Kidney tubule cell (primary cell): ENCODE results near the gene EPHB4.

Experiments used
- DNase-seq: peaks from one replicate; pipeline ENCODE4 v3.0.0-alpha.2; 2018; ENCODE audit warnings: low spot score

The EPHB4 gene

DNA sequence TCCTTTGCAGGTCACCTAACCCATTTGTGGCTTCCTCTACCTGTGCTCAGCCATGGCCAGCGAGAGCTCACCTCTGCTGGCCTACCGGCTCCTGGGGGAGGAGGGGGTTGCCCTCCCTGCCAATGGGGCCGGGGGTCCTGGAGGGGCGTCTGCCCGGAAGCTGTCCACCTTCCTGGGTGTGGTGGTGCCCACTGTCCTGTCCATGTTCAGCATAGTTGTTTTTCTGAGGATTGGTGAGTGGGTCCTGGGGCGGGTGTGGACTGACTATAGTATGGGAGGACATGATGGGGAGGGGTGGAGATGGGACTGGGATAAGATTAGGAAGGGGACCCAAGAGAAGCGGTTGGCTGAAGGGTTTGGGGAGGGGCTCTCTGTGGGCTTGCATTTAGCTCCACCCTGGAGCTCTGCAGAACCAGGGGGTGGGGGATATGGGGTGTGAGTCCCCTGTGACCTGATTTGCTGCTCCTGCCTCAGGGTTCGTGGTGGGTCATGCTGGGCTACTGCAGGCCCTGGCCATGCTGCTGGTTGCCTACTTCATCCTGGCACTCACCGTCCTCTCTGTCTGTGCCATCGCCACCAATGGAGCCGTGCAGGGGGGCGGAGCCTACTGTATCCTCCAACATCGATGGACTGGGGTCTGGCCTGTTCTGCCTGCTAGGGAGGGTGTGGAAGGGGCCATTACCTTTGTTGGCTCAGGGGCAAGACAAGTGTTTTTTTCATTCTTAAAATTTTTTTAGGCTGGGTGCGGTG lies 27.0 kb upstream of the EPHB4 start:
- DNase-seq, result no peak

- peak; percentile 88 for DNase-seq
These were observed 24.9 kb upstream of the EPHB4 start, which contains the start of gene SLC12A9 for GRCh38 chr7:100852048-100852872. TSS of gene SLC12A9 (plus strand) at chr7:100852713. CDS start at chr7:100854198, 1,485 bp downstream.

DNA sequence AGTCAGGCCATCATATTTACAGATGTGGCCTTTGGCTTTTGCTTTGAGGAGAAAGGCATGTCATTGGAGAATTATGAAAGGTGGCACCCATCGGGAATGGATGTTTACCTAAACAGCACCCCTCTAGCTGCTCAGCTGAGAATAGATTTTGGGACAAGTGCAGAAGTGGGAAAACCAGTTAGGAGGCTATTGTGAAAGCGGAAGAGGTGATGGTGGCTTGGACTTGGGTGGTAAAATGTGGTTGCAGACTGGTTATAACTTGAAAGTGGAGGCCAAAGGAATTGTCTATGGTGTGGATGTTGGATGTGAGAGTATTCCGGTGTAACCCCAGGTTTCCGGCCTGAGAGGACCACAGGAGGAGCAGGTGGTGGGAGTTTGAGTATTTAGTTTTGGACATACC lies 20.0 kb upstream of the EPHB4 start:
- DNase-seq, result no peak

DNA sequence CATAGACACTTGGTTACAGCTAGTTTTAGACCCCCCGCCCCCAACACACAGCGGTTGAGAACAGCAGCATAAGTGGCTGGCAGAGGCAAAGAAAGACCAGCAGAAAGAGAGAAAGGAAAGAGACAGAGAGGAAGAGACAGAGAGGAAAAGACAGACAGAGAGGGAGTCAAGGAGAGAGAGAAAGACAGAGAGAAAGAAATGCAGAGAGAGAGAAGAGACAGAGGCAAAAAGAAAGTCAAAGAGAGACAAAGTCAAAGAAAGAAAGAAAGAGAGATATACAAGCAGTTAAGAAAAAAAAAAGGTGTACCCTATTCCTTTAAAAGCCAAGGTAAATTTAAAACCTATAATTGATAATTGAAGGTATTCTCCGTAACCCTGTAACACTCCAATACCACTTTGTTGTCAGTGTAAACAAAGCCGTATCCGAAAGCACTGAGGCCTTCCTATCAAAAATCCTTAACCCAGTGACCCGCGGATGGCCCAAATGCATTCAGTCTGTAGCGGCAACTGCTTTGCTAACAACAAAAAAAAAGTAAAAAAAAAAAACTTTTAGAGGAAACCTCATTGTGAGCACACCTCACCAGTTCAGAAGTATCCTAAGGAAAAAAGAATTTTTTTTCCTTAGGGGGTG lies 13.3 kb upstream of the EPHB4 start:
- no peak for DNase-seq

DNA sequence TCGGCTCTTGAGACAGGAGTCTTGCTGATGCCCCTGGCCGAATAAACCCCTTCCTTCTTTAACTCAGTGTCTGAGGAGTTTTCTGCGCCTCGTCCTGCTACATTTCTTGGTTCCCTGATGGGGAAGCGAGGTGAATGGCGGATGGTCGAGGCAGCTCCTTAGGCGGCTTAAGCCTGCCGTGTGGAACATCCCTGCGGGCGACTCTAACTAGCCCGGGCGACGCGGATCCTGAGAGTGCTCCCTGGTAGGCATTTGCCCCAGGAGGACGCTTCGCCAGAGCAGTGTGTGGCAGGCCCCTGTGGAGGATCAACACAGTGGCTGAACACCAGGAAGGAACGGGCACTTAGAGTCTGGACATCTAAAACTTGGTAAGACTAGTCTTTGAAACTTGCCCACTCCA lies 12.0 kb upstream of the EPHB4 start:
- DNase-seq, result no peak

DNA sequence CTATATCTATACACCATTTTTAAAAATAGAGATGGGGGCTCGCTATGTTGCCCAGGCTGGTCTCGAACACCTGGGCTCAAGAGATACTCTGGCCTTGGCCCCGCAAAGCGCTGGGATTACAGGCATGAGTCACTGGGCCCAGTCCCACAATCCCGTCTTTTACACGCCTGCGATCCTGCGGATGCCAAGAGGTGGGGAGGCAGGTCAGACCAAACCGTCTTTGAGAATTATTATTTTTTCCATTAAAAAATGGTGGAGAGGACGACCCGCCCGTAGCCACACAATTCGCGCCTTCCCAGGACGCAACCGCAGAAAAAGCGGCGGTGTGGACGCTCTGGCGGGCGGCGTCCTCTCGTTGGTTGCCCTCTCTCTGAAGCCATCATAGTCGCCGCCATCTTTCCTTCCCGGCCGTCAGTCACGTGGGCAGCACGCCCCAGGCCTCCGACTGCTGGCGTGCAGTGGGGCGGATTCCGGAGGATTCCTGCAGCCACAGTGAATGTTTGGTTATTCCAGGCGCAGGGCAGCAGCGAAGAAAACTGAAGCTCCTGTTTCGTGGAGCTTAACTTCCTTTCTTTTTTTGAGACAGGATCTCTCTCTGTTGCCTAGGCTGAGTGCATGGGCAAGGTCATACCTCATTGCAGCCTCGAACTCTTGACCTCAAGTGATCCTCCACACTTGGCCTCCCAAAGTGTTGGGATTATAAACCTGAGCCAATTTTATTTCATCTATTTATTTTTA lies 9.9 kb upstream of the EPHB4 start:
- DNase-seq, result peak; percentile 90

DNA sequence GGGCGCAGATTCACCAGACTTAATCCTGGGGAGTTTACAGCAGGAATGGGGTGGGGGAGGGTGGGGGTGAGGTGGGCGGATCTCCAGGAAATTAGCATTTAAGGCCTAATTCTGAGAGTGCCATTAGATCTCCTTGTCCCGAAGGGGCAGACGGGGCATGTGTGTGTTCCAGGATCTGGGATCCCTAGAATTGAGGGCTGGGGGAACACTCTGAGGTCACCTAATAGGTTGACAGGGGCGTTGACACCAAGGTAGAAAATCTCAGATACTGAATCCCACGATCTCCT lies 9.4 kb upstream of the EPHB4 start:
- DNase-seq, result no peak

GRCh38 chr7:100835903-100836811 lies 8.8 kb upstream of the EPHB4 start:
- DNase-seq, result peak; percentile 75

DNA sequence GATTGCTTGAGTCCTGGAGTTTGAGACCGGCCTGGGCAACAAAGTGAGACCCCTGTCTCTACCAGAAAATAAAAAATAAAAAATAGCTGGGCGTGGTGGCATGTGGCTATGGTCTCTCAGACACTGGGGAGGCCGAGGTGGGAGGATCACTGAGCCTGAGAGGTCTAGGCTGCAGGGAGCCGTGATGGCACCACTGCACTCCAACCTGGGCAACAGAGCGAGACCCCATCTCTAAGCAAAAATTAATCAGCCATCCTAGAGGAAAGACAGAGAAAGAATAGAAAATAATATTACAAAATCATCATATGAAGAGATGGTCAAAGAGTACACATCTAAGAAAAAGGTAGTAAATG lies 4.9 kb upstream of the EPHB4 start:
- DNase-seq, result no peak

DNA sequence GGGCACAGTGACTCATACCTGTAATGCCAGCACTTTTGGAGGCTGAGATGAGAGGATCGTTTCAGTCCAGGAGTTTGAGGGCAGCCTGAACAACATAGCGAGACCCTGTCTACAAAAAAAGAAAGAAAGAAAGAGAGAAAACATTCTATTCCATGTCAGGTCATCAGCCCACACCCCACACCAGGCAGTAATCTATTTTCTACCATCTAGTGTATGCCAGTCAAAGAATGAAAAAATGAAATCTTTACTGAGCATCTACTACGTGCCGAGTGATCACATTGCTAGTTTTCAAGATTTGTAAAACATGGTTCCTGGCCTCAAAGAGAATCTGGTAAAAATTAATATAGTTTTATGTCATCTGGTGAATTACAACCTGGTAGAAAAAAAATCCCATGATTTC lies 3.1 kb upstream of the EPHB4 start:
- no peak for DNase-seq

DNA sequence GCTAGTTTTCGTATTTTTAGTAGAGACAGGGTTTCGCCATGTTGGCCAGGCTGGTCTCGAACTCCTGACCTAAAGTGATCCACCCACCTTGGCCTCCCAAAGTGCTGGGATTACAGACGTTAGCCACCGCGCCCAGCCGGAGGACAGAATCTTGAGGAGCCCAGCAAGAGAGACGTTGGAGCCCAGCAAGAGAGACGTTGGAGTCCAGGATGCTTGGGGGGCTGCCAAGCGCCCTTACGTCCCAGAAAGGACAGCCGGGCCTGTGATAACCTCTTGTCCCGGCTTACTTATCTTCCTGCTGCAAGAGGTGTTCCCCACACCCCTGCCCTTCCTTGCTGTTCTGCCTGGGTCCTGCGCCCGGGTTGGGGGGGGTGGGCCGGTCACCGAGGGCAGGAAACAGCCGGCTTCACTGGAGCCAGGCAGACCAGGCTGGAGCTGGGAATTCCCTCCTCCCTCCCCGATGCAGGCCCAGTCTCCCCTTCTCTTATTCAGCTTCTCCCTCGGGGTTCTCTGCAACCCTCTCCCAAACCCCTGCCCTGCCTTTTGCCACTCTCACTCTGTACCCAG lies 1.9 kb upstream of the EPHB4 start:
- DNase-seq, result no peak

DNA sequence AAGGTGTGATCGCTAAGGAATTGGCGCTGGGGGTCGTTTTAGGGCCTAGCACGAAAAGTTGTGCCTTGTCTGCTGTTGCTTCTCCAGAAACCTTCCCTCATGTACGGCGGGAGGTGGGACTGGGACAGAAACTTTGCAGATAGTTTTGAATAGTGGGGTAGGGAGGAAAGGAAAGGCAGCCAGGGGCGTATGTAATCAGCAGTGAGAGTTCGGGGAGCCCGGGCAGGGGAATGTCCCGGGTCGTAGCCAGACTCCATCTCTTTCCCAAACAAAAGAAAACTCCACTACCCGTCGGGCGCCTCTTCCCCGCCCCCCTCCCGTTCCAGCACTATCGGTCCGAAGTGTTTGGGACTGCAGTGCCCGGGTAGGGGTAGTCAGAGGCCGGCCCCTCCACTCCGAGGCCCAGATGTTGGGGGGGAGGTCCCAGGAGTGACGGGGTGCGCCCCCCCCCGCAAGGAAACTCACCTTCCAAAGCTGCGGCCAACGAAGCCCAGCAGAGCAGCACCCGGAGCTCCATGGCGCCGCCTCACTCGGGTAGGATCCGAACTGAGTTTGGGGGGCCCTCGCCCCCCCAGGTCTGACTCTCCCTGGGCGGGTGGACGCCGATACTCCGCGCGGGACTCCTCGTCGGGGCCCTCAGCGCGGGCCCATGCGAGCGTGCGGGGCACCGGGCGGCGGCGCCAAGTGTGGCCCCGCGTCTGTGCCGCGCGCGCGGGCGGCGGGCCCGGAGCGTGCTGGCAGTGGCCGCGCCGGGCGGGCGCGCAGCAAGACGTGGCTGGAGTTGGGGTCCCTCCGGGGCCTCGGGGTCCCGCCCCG lies 601 bp downstream of the EPHB4 start:
- DNase-seq, result no peak

GRCh38 chr7:100825751-100826513 lies 1.4 kb downstream of the EPHB4 start:
- peak; percentile 30 for DNase-seq

DNA sequence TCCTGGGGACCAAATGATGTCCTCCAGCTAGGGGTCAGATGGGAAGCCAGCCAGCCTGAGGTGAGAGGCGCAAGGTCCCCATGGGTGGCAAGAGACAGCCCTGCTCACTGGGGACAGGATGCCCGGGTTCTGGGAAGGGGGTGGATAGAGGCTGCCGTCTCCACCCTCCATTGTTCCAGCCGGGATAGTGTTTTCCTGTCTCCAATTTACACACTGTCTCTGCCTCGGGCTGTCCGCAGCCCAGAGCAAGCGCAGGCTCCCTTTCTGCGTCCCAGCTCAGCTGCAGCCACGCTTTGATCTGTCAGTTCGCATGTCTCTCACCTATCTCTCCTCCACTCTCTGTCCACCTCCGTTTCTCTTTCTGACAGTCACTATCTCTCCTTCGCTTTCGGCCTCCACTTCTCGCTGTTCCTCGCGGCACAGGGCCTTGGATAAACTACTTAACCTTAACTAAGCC lies 2.1 kb downstream of the EPHB4 start:
- DNase-seq, result peak; percentile 13

DNA sequence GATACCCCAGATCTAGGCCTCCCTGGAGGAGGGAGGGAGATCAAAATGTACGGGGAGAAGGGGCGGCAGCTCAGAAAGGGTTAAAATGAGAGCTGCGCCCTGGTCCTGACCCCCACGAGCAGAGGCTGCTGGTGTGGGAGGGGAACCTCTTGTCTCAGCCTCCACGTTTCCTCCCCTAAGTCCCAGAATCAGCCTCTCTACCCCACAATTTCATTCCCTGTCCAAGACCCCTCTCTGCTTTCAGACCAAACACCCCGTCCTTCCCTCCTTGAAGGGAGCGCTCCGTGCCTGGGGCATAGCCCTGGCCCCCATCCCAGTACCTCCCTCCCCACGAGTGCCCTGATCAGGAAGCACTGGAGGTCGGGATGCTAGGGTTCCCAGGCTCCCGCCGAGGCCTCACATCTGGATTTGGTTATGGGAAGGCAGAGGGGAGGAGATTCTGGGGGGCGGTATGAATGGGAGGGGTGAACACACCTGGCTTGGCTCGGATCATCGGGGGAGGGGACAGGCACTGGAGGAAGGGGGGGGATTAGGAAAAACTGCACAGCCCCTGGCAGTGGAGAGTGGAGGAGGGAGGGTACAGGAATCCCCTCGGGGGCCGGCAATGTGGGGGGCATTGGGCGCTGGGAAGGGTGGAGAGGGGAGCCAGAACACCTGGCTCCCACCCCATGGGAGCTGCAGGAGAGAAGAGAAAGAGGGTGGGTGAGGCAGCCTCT lies 2.7 kb downstream of the EPHB4 start:
- DNase-seq, result no peak

DNA sequence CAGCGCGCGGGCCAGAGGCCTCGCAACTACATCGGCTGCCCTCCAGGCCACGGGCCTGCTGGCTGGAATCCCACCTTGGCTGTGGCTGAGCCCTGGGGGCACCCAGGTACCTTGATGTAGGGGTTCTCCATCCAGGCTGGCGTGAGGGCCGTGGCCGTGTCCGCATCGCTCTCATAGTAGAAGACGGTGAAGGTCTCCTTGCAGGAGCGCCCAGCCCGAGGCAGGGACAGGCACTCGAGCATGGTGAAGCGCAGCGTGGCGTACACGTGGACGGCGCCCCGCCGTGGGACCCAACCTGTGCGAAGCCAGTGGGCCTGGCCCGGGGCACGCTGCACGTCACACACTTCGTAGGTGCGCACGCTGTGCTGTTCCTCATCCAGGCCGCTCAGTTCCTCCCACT lies 3.8 kb downstream of the EPHB4 start:
- DNase-seq, result no peak

GRCh38 chr7:100823140-100823525 lies 4.2 kb downstream of the EPHB4 start:
- no peak for DNase-seq

DNA sequence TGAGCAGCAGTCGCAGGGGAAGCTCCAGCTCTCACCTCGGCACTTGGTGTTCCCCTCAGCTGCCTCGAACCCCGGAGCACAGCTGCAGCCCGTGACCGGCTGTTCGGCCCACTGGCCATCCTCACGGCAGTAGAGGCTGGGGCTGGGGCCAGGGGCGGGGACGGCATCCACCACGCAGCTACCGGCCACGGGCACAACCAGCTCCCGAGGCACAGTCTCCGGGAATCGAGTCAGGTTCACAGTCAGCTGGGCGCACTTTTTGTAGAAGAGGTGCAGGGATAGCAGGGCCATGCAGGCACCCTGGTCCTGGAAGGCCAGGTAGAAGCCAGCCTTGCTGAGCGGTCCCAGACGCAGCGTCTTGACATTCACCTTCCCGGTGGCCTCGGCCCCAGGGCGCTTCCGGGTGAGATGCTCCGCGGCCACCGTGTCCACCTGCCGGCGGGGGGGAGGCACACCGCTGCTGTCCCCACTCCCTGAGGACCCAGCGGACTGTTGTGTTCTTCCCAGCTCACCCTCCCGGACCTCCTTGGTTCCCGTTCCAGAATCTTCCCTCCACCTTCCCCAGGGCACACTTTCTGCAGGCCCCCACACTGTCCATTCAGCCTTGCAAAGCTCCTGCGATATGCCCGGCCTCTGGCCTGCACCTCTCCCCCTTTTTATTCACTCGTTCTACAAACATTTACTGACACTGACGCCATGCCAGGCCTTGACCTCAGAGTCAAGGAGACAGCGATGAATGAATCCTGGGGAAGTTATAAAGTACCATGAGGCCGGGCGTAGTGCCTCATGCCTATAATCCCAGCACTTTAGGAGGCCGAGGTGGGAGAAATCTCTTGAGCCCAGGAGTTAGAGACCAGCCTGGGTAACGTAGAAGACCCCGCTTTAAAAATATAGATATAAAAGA lies 4.8 kb downstream of the EPHB4 start:
- DNase-seq, result no peak
